HepG2 (cell line): ENCODE measurements around the gene ZNF284.

ENCODE experiments used
- MIER3 ChIP-seq: IDR thresholded peaks from 2 replicates; pipeline ENCODE4 v1.6.1; 2016; ENCODE audit warnings: missing compliant biosample characterization, borderline replicate concordance
- NFYB ChIP-seq: sonication (generic); formaldehyde crosslinking; IDR thresholded peaks from 2 replicates; pipeline ENCODE4 v1.4.0; 2020; ENCODE audit warnings: missing genetic modification reagents
- NR2F2 ChIP-seq: IDR thresholded peaks from 2 replicates; pipeline ENCODE4 v1.6.1; 2012; ENCODE audit warnings: low read depth, inconsistent platforms, borderline replicate concordance
- SMC3 ChIP-seq: IDR thresholded peaks from 2 replicates; pipeline ENCODE4 v1.6.1; 2011; ENCODE audit warnings: low read length, improper control_type of control experiment
- TF ChIP-seq, protein P1 (sequence below), 2 experiments: IDR thresholded peaks; 2 replicates each; pipeline ENCODE4 v1.6.1; 2011 to 2012; ENCODE audit warnings: low read length in 2 of 2, borderline replicate concordance in 1 of 2, low read depth in 1 of 2, mild to moderate bottlenecking in 1 of 2, moderate library complexity in 1 of 2
- TF ChIP-seq, protein P2 (sequence below): IDR thresholded peaks from 2 replicates; pipeline ENCODE4 v1.6.1; 2016; ENCODE audit warnings: low read depth, borderline replicate concordance
- TF ChIP-seq, protein P3 (sequence below): sonication (generic); formaldehyde crosslinking; IDR thresholded peaks from 2 replicates; pipeline ENCODE4 v1.4.0; 2020; ENCODE audit warnings: missing genetic modification reagents, borderline replicate concordance

DNA sequence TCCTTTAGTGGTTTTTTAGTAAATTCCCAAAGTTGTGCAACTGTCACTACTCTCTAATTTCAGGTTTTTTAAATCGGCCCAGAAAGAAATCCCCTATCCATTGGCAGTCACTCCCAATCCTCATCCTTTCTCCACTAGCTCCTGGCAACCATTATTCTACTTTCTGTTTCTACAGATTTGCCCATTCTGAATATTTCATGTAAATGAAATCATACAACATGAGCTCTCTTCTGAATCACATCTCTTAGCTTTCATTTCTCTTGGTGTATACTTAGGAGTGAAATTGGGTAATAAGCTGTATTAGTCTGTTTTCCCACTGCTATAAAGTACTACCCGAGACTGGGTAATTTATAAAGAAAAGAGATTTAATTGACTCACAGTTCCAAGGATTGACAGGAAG, 29.8 kb upstream of the ZNF284 start:
- TF ChIP-seq NR2F2 (no peak), NFYB (no peak), SMC3 (no peak), MIER3 (CRISPR knock-in tag) (no peak)
- TF ChIP-seq, protein P1, sequence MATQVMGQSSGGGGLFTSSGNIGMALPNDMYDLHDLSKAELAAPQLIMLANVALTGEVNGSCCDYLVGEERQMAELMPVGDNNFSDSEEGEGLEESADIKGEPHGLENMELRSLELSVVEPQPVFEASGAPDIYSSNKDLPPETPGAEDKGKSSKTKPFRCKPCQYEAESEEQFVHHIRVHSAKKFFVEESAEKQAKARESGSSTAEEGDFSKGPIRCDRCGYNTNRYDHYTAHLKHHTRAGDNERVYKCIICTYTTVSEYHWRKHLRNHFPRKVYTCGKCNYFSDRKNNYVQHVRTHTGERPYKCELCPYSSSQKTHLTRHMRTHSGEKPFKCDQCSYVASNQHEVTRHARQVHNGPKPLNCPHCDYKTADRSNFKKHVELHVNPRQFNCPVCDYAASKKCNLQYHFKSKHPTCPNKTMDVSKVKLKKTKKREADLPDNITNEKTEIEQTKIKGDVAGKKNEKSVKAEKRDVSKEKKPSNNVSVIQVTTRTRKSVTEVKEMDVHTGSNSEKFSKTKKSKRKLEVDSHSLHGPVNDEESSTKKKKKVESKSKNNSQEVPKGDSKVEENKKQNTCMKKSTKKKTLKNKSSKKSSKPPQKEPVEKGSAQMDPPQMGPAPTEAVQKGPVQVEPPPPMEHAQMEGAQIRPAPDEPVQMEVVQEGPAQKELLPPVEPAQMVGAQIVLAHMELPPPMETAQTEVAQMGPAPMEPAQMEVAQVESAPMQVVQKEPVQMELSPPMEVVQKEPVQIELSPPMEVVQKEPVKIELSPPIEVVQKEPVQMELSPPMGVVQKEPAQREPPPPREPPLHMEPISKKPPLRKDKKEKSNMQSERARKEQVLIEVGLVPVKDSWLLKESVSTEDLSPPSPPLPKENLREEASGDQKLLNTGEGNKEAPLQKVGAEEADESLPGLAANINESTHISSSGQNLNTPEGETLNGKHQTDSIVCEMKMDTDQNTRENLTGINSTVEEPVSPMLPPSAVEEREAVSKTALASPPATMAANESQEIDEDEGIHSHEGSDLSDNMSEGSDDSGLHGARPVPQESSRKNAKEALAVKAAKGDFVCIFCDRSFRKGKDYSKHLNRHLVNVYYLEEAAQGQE (IDR thresholded peaks at IDR 0.05; ENCODE audit: borderline replicate concordance in 1 of 2, low read depth in 1 of 2, low read length in 2 of 2), result no peak
- TF ChIP-seq, protein P2, sequence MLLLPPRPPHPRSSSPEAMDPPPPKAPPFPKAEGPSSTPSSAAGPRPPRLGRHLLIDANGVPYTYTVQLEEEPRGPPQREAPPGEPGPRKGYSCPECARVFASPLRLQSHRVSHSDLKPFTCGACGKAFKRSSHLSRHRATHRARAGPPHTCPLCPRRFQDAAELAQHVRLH (CRISPR knock-in tag), result no peak
- TF ChIP-seq, protein P3, sequence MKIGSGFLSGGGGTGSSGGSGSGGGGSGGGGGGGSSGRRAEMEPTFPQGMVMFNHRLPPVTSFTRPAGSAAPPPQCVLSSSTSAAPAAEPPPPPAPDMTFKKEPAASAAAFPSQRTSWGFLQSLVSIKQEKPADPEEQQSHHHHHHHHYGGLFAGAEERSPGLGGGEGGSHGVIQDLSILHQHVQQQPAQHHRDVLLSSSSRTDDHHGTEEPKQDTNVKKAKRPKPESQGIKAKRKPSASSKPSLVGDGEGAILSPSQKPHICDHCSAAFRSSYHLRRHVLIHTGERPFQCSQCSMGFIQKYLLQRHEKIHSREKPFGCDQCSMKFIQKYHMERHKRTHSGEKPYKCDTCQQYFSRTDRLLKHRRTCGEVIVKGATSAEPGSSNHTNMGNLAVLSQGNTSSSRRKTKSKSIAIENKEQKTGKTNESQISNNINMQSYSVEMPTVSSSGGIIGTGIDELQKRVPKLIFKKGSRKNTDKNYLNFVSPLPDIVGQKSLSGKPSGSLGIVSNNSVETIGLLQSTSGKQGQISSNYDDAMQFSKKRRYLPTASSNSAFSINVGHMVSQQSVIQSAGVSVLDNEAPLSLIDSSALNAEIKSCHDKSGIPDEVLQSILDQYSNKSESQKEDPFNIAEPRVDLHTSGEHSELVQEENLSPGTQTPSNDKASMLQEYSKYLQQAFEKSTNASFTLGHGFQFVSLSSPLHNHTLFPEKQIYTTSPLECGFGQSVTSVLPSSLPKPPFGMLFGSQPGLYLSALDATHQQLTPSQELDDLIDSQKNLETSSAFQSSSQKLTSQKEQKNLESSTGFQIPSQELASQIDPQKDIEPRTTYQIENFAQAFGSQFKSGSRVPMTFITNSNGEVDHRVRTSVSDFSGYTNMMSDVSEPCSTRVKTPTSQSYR (CRISPR knock-in tag), result no peak
